Endothelial cell of umbilical vein (primary cell): Measurements from ENCODE around the gene TUBB4B. TPM values are rescaled to one million over a fixed set of nuclear protein-coding genes. Genes with fewer than 3 reads are reported as not detected.

Source experiments
- BruUV-seq: library from RNA; stranded (reverse); fragments of 400-500 nt; replicated peaks from 2 replicates; lab custom pipeline; 2021; lab: Mats Ljungman, UMichigan
- CTCF ChIA-PET: fragments of 300-600, 350-600 bp; sonication (Branson Sonifier 250); formaldehyde crosslinking; loops from one replicate; lab custom pipeline; 2021; ENCODE audit warnings: antibody characterized with exemption, inconsistent platforms; lab: Charles Lee
- POLR2A ChIA-PET: fragments of 300-600, 350-600 bp; sonication (Branson Sonifier 250); formaldehyde crosslinking; loops from one replicate; lab custom pipeline; 2021; ENCODE audit warnings: antibody characterized with exemption, inconsistent platforms; lab: Charles Lee
- DNase-seq: peaks from one replicate; pipeline ENCODE4 v3.0.0-alpha.2; 2011; ENCODE audit warnings: low read depth, low spot score
- FAIRE-seq: peaks from 2 replicates; lab custom pipeline; 2011; peaks lifted over from hg19 to GRCh38; lab: Jason Lieb, UNC
- H2AFZ ChIP-seq: 2 replicates; pipeline ENCODE4 v1.6.0; 2012; ENCODE audit warnings: low read depth, low read length, control low read depth, inconsistent platforms
- H3K27ac ChIP-seq: 2 replicates; pipeline ENCODE4 v1.5.1; 2011; ENCODE audit warnings: low read depth, mild to moderate bottlenecking, control low read depth, low read length, moderate library complexity; ENCODE audit not compliant: insufficient read depth
- H3K27me3 ChIP-seq, 2 experiments: 2 replicates each; pipeline versions ENCODE4 v1.6.0 to v1.6.1; 2011; ENCODE audit warnings: low read length in 2 of 2, mixed read lengths in 1 of 2; ENCODE audit not compliant: control insufficient read depth in 2 of 2, insufficient read depth in 2 of 2
- H3K36me3 ChIP-seq, 2 experiments: 2 replicates in 1 of 2; 3 replicates in 1 of 2; pipeline ENCODE4 v1.5.1; 2011; ENCODE audit warnings: low read length in 2 of 2, mild to moderate bottlenecking in 1 of 2, moderate library complexity in 1 of 2; ENCODE audit not compliant: control insufficient read depth in 2 of 2, insufficient read depth in 2 of 2; ENCODE audit errors: extremely low read depth in 1 of 2
- H3K4me1 ChIP-seq: 3 replicates; pipeline ENCODE4 v1.5.1; 2011; ENCODE audit warnings: mild to moderate bottlenecking, low read length; ENCODE audit not compliant: control insufficient read depth, insufficient read depth; ENCODE audit errors: extremely low read depth
- H3K4me2 ChIP-seq: 2 replicates; pipeline ENCODE4 v1.6.1; 2011; ENCODE audit warnings: low read length, control low read depth, mixed read lengths; ENCODE audit not compliant: insufficient read depth
- H3K4me3 ChIP-seq, 3 experiments: fragments of 200-600 bp in 1 of 3; sonication (generic), shearing (Covaris generic) in 1 of 3; replicated peaks in 1 of 3; 2 replicates each; pipeline ENCODE4 v1.5.1; 2011 to 2016; ENCODE audit warnings: control low read depth in 3 of 3, low read length in 3 of 3, mild to moderate bottlenecking in 2 of 3, inconsistent platforms in 1 of 3, low read depth in 1 of 3, moderate library complexity in 1 of 3; ENCODE audit not compliant: insufficient read depth in 1 of 3
- H3K79me2 ChIP-seq: 2 replicates; pipeline ENCODE4 v1.6.0; 2012; ENCODE audit warnings: low read length, inconsistent platforms; ENCODE audit not compliant: control insufficient read depth, insufficient read depth
- H3K9ac ChIP-seq: replicated peaks from 2 replicates; pipeline ENCODE3; 2011; ENCODE audit warnings: low read length, control low read depth; ENCODE audit not compliant: insufficient read depth; ENCODE audit errors: extremely low read depth
- H3K9me1 ChIP-seq: replicated peaks from 3 replicates; pipeline ENCODE4 v1.6.0; 2011; ENCODE audit warnings: mild to moderate bottlenecking, low read length; ENCODE audit not compliant: control insufficient read depth, insufficient read depth; ENCODE audit errors: extremely low read depth
- H3K9me3 ChIP-seq: replicated peaks from 2 replicates; pipeline ENCODE4 v1.5.1; 2012; ENCODE audit warnings: low read length, inconsistent platforms; ENCODE audit not compliant: control insufficient read depth, insufficient read depth
- H4K20me1 ChIP-seq: replicated peaks from 2 replicates; pipeline ENCODE3; 2011; ENCODE audit warnings: mild to moderate bottlenecking, low read length; ENCODE audit not compliant: control insufficient read depth, insufficient read depth; ENCODE audit errors: extremely low read depth
- CTCF ChIP-seq, 2 donors: IDR thresholded peaks; 1 replicate in 1 of 2; 2 replicates in 1 of 2; pipeline ENCODE4 v1.5.1; 2011; ENCODE audit warnings: low read length in 2 of 2, mild to moderate bottlenecking in 2 of 2, moderate library complexity in 2 of 2, control low read depth in 1 of 2, inconsistent platforms in 1 of 2, low read depth in 1 of 2; ENCODE audit not compliant: insufficient read depth in 1 of 2; ENCODE audit errors: extremely low read depth in 1 of 2
- EZH2 ChIP-seq: IDR thresholded peaks from 2 replicates; pipeline ENCODE4 v1.6.1; 2012; ENCODE audit warnings: borderline replicate concordance, low read depth, mild to moderate bottlenecking, moderate library complexity, low read length, inconsistent platforms; ENCODE audit not compliant: severe bottlenecking
- FOS ChIP-seq: IDR thresholded peaks from 2 replicates; pipeline ENCODE4 v1.6.1; 2011; ENCODE audit warnings: mild to moderate bottlenecking, low read length, moderate library complexity, borderline replicate concordance; ENCODE audit not compliant: insufficient read depth
- GATA2 ChIP-seq: IDR thresholded peaks from 2 replicates; pipeline ENCODE4 v1.7.0; 2011; ENCODE audit warnings: low read depth, mild to moderate bottlenecking, moderate library complexity, mixed read lengths, low read length; ENCODE audit not compliant: insufficient read length, insufficient read depth
- JUN ChIP-seq: IDR thresholded peaks from 2 replicates; pipeline ENCODE4 v1.6.1; 2011; ENCODE audit warnings: borderline replicate concordance, low read depth; ENCODE audit not compliant: insufficient read length, insufficient read depth
- MAX ChIP-seq: IDR thresholded peaks from 2 replicates; pipeline ENCODE4 v1.6.1; 2011; ENCODE audit not compliant: insufficient read depth, insufficient read length
- MYC ChIP-seq: IDR thresholded peaks from one replicate; pipeline ENCODE4 v1.6.1; 2011; ENCODE audit warnings: mild to moderate bottlenecking, low read depth, low read length
- POLR2A ChIP-seq: IDR thresholded peaks from 2 replicates; pipeline ENCODE4 v1.6.1; 2012; ENCODE audit warnings: low read depth, mild to moderate bottlenecking, control low read depth, low read length
- POLR2AphosphoS5 ChIP-seq: IDR thresholded peaks from 2 replicates; pipeline ENCODE4 v1.6.1; 2012; ENCODE audit warnings: low read depth, mild to moderate bottlenecking, control low read depth, low read length, moderate library complexity; ENCODE audit not compliant: insufficient read depth
- dilution Hi-C: fragments of 300-500 bp; cut with MboI; formaldehyde crosslinking; loops from one replicate; pipeline ENCODE4 v1.15.0; 2019; ENCODE audit warnings: low sequenced_read_pairs; ENCODE audit not compliant: extremely low pct_ligation_motif_present
- intact Hi-C: fragments of 100-400 bp; cut with micrococcal nuclease; formaldehyde crosslinking; loops from one replicate; pipeline ENCODE4 v1.10.0; 2022
- polyA plus RNA-seq, 4 experiments: library from polyadenylated mRNA; depleted of rRNA in 3 of 4; stranded (reverse) in 3 of 4; unstranded in 1 of 4; fragments of >200 nt; gene quantifications; 2 replicates each; pipeline versions ENCODE4 v1.2.1 to v1.2.3, GENCODE V29; 2011 to 2012; ENCODE audit warnings: missing spikeins in 1 of 4
- total RNA-seq: library from RNA; stranded (reverse); gene quantifications from 2 replicates; pipeline ENCODE4 v1.2.3, GENCODE V29; 2021

The TUBB4B gene
- total and polyA plus RNA-seq, 2 donors (not counting 3 experiments of a cell fraction or from before 2014, with no cell fraction given), result 418 to 558 TPM

- Histone ChIP-seq H3K27me3 (no peaks in the 10 kb centered on the region), H3K4me3 (no peak within 1 kb of the TSS), H3K36me3 (no peaks in the 10 kb centered on the region), H4K20me1 (no peaks in the 10 kb centered on the region), H3K4me1 (no peaks in the 10 kb centered on the region), H3K4me2 (no peak within 1 kb of the TSS), H3K9ac (no peak within 1 kb of the TSS), H3K9me3 (no peaks in the 10 kb centered on the region), H2AFZ (no peak within 1 kb of the TSS), H3K79me2 (no peaks in the 10 kb centered on the region), H3K27ac (no peak within 1 kb of the TSS), H3K9me1 (no peaks in the 10 kb centered on the region)
- POLR2A ChIA-PET, result interaction anchor here (2.6 kb wide), 1 partner anchor 10 kb away, joined by 6 read pairs; the partner anchor contains the start of gene TUBB4B
- intact Hi-C loops (no loop called here), dilution Hi-C loops (no loop called here)
- CTCF ChIA-PET, result no interaction called here
- BruUV-seq, result no TSS peak
- no peak for DNase-seq
- FAIRE-seq, result no peak
- no peak for TF ChIP-seq CTCF (IDR thresholded peaks at IDR 0.05; ENCODE audit: extremely low read depth in 1 of 2, insufficient read depth in 1 of 2, low read depth in 1 of 2, low read length in 2 of 2)
These were observed 10.2 kb upstream of the TUBB4B start, which contains the start of gene SLC34A3 for GRCh38 chr9:137230705-137231371. Gene SLC34A3, plus strand, starts transcription at chr9:137230901. Its CDS starts 802 bp downstream, at chr9:137231703.

- H4K20me1 ChIP-seq, result no peaks in the 10 kb centered on the region
- no peak overlapping the region for H3K4me3 ChIP-seq
- no peaks in the 10 kb centered on the region for H3K36me3 ChIP-seq
- H3K4me2 ChIP-seq, result no peak overlapping the region
- H3K9ac ChIP-seq, result no peak overlapping the region
- intact Hi-C loops, result no loop called here
- H2AFZ ChIP-seq, result no peak overlapping the region
- ChIA-PET CTCF (interaction anchor here (0.6 kb wide), 1 partner anchor 85 kb away, joined by 3 read pairs; no protein-coding TSS in a partner anchor), POLR2A (no interaction called here)
- dilution Hi-C loops, result no loop called here
- H3K27ac ChIP-seq, result no peak overlapping the region
- TF ChIP-seq POLR2A (no peak), MYC (no peak), GATA2 (no peak), POLR2AphosphoS5 (no peak), FOS (no peak), JUN (no peak), CTCF (IDR thresholded peaks at IDR 0.05; ENCODE audit: extremely low read depth in 1 of 2, insufficient read depth in 1 of 2, low read depth in 1 of 2, low read length in 2 of 2) (no peak), MAX (no peak), EZH2 (no peak)
- no peaks in the 10 kb centered on the region for H3K9me3 ChIP-seq
- FAIRE-seq (no peak), DNase-seq (no peak)
- H3K27me3 ChIP-seq, result no peaks in the 10 kb centered on the region
- no peaks in the 10 kb centered on the region for H3K4me1 ChIP-seq
- no peaks in the 10 kb centered on the region for H3K79me2 ChIP-seq
- no peaks in the 10 kb centered on the region for H3K9me1 ChIP-seq
- no TSS peak for BruUV-seq
These were observed 9.6 kb upstream of the TUBB4B start for GRCh38 chr9:137231372-137232039.
